GM12865 (cell line): ENCODE results near the gene SMYD2.

Experiments
- DNase-seq: peaks from one replicate; pipeline ENCODE4 v3.0.0; 2010; ENCODE audit warnings: low read depth
- H3K4me3 ChIP-seq: 2 replicates; pipeline ENCODE4 v1.5.1; 2011; ENCODE audit warnings: mild to moderate bottlenecking, low read depth, low read length, control low read depth
- CTCF ChIP-seq: IDR thresholded peaks from 2 replicates; pipeline ENCODE4 v1.5.1; 2011; ENCODE audit warnings: low read length, control low read depth, low read depth, inconsistent platforms; ENCODE audit not compliant: insufficient read depth; ENCODE audit errors: missing control alignments

Gene SMYD2

DNA sequence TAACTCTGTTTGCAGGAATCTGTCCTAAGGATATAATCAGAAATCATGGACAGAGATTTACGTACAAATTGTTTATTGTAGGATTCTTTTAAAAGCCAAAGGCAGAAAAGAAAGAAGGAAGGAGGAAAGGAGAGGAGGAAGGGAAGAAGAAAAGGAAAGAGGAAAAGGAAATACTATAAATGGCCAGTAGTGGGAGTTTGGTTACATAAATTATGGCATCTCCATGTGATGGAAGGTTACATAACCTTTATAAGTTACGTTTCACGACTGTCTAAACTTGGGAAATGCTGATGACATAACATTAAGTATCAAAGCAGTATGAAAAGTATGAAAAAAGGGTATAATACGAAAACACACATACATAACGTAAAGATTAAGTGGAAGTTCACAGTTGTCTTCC is 39.0 kb downstream of the SMYD2 start:
- no peak for DNase-seq

DNA sequence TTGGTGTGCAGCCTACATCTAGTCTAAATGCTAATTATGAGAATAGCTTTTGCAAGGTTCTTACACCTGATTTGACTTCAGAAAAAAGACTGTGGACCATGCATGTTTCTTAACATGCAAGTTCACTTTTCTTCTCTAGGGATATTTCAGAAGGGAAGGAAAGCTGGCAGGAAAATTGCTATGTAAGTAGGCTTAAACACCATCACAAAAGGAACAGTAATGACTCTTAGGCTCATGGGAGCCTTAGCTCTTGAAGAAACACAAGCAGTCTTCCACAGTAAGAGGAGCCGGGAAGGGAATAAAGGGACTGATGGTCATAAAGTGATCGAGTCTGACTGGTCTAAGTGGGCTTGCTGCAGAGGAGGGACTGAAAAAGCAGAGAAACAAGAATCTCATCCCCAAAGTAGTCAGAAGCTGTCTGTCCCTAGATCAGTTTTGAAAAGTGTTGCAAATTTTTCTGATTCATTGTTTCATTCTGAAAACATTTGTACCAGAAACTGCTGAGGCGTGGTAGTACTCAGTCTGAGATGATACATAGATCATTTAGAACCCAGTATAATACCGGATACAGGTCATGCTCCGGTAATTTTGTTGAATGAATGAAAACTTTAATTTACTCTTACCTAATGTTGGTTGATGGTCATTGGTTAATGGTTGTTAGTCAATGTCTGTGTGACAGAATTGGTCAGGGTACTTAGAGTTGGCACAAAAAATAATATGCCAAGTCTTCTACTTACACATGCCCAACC is 40.9 kb downstream of the SMYD2 start:
- H3K4me3 ChIP-seq, result no peak overlapping the region
- DNase-seq, result peak; percentile 50
- TF ChIP-seq CTCF, result no peak

More for the DNA sequence above, 39.0 kb downstream of the SMYD2 start:
- no peak overlapping the region for H3K4me3 ChIP-seq
- no peak for TF ChIP-seq CTCF

DNA sequence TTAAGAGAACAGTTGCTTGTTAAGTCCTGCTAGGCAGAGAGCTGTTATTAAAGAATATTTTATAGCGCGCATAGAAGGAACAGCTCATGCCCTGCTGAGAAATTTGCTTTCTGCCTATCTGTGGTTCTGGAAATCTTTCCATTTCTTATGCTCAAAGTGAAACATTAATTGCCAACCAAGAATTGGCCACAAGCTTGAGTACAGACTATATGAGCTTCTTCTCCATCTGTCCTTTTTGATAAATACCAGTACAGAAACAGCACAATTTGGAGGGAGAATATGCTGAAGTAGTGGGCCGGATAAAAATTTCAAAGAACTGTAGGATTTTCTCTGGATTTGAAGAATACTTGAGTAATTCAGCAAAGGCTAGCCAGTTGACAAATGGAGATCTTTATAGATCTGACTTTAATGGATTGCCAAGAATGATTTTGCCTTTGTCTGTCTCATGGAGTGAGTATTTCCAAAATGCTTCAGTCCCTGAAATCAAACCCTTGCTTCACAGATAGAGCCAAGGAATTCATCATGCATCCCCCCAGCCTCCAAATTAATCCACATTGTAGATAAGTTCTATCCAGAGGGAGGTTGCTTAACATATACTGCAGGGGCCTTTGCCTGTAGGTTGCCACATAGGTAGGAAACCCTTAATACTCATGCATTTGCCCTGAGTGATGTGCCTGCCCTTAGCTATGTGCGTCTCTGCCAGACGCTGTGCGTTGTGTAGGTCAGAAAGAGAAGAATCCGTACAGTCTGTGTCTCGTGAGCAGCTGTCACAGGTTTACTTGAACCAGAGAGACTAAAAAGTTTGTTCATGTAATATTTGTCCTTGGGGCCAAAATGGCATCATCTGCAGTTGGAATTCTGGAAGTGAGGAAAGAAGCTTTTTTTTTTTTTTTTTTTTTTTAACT is 44.2 kb downstream of the SMYD2 start:
- no peak for DNase-seq
- TF ChIP-seq CTCF, result no peak
- no peak overlapping the region for H3K4me3 ChIP-seq

DNA sequence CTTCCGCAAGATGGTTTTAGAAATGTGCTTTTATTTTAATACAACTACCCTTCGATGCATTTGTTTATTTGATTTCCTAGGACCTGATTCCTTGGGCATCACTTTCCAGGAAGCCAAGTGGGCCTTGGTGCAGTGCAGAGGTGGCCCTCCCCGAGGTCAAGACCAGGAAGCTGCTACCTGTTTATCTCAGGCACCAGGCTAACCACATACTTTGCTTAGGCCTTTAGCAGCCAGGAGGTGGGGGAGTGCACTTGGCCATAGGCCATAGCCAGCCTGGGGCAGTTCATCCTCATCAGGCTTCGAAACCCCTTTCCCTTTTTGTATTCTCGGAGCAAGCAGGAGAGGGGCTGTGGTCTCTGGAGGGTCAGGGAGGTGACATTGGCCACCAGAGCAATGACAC is 45.4 kb downstream of the SMYD2 start:
- no peak for TF ChIP-seq CTCF
- H3K4me3 ChIP-seq, result no peak overlapping the region
- DNase-seq, result peak; percentile 36

GRCh38 chr1:214327514-214327913 is 46.6 kb downstream of the SMYD2 start:
- DNase-seq, result no peak
- TF ChIP-seq CTCF, result no peak
- no peak overlapping the region for H3K4me3 ChIP-seq

GRCh38 chr1:214328770-214329469 is 48.0 kb downstream of the SMYD2 start:
- peak; percentile 85 for DNase-seq
- no peak overlapping the region for H3K4me3 ChIP-seq
- peak; percentile 95 for TF ChIP-seq CTCF
